ENCODE measurements around the gene SH2D6.
"Not testable (repeated sequence)": the region's sequence is repeated elsewhere in the genome, so short reads cannot be mapped to it uniquely, and the experiment has no call there.

DNA sequence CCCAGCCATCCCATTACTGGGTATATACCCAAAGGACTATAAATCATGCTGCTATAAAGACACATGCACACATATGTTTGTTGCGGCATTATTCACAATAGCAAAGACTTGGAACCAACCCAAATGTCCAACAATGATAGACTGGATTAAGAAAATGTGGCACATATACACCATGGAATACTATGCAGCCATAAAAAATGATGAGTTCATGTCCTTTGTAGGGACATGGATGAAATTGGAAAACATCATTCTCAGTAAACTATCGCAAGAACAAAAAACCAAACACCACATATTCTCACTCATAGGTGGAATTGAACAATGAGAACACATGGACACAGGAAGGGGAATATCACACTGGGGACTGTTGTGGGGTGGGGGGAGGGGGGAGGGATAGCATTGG, 66.1 kb downstream of the SH2D6 start:
- TF ChIP-seq, protein P1, sequence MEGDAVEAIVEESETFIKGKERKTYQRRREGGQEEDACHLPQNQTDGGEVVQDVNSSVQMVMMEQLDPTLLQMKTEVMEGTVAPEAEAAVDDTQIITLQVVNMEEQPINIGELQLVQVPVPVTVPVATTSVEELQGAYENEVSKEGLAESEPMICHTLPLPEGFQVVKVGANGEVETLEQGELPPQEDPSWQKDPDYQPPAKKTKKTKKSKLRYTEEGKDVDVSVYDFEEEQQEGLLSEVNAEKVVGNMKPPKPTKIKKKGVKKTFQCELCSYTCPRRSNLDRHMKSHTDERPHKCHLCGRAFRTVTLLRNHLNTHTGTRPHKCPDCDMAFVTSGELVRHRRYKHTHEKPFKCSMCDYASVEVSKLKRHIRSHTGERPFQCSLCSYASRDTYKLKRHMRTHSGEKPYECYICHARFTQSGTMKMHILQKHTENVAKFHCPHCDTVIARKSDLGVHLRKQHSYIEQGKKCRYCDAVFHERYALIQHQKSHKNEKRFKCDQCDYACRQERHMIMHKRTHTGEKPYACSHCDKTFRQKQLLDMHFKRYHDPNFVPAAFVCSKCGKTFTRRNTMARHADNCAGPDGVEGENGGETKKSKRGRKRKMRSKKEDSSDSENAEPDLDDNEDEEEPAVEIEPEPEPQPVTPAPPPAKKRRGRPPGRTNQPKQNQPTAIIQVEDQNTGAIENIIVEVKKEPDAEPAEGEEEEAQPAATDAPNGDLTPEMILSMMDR (IDR thresholded peaks at IDR 0.05), result not testable (repeated sequence)
- TF ChIP-seq POLR2A (IDR thresholded peaks at IDR 0.05), result not testable (repeated sequence)

All from heart left ventricle (tissue), 13 donors.